Ammon's horn (tissue), 1 donor: Measurements from ENCODE around the gene MYL9.
A peak's percentile ranks its signal among the peaks of the same experiment; 100 is the strongest.
"Not testable (repeated sequence)": the region's sequence is repeated elsewhere in the genome, so short reads cannot be mapped to it uniquely, and the experiment has no call there.

Experiments
- DNase-seq: peaks from one replicate; pipeline ENCODE4 v3.0.0-alpha.2; 2016; ENCODE audit warnings: low spot score

Gene MYL9

DNA sequence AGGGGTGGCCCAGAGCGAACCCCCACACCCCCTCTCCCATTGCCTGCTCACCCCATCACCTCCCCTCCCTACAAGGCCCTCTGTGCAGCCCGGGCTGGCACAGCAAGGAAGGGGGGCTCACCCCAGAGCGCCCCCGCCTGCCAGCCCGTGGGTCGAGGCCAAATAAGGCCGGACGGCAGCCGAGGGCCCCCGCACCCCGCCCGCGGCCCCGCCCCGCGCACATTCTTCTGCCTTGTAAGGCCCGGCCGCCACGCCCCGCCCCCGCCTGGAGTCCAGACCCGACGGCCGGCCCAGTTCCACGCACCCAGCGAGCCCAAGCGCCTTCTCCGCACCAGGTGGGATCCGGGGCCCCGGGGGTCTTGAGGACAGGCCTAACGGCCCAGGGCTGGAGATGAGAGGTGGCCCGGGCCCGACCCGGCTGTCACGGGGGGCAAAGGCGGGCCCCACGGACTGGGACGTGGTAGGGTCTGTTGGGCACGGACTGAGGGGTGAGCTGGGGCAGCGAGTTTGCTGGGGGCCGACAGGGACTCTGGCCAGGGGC lies at the start of gene MYL9:
Gene MYL9 (plus strand): TSS at position 293 of the 541 bp plus-strand sequence. CDS start 3,366 bp downstream, outside the sequence.
- DNase-seq = no peak

DNA sequence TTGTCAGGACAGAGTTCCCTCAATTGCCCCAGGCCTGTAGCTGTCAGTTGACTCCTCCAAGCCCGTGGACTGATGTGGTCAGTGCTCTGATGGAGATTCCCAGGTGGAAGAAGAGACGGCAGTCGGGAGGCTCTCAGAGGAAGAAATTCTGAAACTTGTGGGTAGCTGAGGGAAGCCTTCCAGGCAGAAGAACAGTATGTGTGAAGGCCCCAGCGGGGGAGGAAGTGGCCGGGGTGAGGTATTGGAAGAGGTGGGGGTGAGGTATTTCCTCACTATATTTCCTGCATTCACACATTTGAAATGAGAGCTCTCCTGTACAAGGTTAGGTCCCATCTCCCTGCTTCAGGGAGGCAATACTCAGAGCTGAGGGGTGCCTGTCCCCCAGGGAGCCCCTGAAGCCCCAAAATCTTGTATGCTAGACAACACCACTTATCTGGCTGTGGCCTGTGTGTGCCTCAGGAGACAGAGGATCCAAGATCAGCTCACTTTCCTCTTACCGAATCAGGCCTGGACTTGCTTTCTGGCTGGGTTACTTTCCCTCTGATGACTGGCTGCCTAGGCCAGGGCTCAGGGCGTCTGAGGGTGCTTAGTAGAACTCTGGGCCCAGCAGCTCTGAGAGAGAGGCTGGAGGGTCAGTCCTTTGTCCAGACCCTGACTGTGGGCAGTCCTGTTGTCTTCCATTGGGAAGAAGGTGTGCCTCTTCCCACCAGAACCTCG lies 49.3 kb upstream of the MYL9 start:
- DNase-seq = no peak

DNA sequence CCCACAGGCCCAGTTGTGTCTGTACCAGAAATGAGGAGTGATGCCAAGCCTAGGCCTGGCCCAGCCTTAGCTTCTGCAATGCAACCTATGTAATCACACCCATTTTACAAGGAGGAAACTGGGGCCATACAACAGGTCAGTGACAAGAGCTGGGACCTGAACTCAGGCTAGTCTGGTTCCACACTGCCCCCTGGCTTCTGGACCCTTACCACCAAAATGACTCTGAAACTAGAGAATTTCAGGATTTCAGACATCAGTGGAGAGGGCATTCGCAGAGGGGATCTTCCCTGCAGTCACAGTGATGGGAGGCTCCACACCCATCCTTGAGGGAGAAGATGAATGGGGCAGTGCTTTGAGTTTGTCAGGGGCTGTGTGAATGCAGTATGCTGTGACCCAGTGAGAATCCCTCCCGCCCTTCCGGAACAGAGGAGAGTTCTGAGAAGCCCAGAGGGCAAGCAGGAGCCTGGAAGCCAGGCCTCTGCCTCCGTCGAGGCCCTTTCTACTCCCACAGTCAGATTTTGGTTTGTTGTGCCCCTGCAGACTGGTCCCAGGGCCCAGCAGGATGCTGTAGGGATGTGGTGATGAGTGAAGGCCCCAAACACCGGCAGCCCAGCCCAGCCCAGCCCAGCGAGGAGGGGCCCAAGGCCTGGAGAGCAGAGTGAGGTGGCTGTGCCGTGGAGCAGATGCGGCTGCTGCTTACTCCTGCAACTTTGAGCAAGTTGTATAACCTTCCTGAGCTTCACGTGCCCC lies 48.1 kb upstream of the MYL9 start:
- no peak for DNase-seq

DNA sequence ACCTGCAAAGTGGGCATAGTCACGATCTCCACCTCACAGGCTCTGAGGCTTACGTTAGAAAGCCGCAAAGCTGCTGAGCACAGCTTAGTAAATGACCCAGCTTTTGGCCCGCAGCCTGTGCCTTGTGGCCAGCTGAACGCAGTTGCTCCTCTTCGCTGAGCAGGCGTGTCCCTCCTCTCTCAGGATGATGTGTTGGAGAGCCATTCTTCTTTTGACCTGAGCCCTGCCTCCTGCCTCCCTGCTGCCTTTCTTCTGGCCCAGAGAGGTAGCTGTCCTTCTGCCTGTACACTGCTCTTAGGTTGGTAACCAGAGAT lies 47.6 kb upstream of the MYL9 start:
- DNase-seq = peak; percentile 53

DNA sequence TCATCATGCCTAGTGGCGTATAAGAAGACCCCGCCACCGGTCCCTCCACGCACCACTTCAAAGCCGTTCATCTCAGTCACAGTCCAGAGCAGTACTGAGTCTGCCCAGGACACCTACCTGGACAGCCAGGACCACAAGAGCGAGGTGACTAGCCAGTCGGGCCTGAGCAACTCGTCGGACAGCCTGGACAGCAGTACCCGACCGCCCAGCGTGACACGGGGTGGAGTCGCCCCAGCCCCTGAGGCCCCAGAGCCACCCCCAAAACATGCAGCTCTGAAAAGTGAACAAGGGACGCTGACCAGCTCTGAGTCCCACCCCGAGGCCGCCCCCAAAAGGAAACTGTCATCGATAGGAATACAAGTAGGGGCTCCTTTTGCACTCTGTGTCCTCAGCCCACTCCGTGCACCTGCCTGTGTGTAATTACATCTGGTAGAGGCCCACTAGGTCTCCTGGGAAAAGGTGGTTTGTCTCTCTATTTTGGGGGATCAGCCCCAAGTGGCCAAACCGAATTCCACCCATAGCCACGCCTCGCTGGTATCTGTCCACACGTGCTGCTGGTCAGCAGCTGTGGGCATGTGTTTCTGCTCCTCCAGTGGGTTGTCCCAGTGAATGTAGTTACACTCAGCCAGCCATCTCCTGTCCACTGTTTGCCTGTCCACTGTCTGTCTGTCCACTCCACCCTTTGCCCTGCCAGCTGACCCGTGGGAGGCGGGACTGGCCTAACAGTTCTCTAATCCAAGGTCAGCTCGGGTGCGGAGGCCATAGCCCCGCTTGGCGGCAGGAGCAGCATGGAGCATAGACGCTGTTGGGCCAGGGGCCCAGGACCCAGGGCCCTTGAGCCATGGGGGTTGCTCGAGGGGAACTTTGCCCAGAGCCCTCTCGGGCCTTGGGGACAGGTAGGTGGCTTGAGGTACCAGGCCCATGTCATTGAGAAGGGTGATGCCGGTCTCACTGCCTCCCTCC lies 44.3 kb upstream of the MYL9 start:
- no peak for DNase-seq

DNA sequence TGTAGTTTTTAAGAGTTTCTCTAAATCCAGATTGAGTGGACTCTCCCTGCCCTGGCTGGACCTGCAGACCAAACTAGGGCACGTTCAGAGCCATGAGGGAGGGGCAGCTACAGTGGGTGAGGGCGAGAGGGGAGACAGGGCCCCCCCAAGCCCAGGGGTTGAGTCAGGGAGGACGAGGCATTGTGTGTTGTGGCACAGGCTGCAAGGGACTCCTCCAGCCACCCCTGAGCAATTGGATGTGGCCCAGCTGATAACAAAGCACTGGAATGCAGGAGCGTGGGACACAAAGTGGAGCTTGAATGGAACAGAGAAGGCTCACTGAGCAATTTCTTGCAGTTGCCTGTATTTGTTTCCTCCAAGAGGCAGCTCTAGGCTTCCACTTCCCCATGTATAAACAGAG lies 43.5 kb upstream of the MYL9 start:
- DNase-seq = no peak

DNA sequence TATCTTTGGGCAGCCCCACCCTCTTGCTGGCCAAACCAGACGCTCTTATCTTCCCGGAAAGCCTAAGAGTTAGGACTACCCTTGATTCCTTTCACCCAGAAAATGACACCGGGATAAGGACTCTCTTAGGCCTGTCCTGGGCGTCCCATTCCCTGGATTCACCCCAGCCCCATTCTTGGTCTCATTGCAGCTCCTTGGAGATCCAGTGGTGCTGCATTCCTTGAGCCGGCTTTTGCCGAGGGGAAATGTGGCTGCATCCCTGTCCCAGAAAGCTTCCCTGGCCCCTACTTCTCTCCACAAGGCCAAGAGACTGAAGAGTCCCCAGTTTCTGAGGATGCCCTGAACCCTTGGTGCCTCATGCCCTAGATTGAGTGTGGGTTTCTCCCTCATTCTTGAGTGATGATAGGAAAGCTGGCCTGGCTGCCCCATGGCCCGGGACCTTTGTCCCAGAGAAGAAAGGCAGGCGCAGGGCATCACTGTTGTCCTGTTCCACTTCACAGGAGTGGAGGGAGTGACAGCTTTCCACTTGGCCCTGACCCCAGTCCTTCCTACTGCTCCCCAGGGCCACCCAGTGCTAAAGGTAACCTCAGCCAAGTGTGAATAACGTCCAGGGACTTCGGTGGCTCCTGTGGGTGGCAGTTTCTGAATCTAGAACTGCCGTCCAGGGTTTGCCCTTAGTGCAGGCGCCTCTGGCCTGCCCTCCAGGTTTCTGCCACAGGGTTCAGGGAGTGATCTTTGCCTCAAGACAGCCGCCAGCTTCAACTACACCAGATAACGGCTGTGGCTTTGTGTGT lies 42.7 kb upstream of the MYL9 start:
- no peak for DNase-seq

DNA sequence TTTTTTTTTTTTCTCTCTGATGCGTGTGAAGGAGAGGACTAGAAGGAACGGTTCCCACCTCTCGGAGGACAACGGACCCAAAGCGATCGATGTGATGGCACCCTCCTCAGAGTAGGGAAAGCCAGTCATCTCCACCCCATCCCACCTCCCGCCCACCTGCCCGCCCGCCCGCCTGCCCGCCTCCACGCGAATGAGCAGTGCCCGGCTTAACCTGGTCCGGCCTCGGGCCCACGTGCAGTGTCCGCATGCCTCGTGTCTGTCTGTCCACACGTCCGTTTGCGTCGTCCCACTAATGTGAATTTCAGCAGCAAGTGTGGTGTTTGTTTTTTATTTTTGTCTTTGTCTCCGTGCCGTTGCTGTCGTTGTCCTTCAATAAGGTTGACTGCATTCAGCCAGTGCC lies 42.1 kb upstream of the MYL9 start:
- no peak for DNase-seq

DNA sequence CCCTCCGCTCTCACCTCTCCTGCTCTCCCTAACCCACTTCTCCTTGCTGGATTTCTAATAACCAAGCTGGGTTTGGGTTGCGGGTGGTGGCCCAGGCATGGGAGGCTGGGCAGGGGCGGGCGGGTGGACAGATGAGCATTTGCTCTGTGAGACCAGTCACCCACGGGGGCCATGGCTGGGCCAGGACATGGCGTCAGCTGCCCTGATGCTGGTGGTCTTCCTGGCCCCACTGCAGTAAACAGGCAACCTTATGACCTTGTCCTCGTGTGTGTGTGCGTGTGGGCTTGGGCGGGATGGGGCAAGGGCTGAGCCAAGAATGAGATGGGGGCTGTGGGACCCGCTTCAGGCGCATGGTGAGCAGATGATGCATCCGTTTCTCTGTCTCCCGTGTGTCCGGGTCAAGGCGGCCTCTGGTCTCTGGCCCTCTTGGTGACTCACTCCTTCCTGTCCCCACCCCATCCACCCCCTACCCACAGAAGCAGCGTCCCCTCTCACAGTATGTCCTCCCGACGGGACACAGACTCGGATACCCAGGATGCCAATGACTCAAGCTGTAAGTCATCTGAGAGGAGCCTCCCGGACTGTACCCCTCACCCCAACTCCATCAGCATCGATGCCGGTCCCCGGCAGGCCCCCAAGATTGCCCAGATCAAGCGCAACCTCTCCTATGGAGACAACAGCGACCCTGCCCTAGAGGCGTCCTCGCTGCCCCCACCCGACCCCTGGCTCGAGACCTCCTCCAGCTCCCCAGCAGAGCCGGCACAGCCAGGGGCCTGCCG lies 41.4 kb upstream of the MYL9 start:
- DNase-seq = no peak

DNA sequence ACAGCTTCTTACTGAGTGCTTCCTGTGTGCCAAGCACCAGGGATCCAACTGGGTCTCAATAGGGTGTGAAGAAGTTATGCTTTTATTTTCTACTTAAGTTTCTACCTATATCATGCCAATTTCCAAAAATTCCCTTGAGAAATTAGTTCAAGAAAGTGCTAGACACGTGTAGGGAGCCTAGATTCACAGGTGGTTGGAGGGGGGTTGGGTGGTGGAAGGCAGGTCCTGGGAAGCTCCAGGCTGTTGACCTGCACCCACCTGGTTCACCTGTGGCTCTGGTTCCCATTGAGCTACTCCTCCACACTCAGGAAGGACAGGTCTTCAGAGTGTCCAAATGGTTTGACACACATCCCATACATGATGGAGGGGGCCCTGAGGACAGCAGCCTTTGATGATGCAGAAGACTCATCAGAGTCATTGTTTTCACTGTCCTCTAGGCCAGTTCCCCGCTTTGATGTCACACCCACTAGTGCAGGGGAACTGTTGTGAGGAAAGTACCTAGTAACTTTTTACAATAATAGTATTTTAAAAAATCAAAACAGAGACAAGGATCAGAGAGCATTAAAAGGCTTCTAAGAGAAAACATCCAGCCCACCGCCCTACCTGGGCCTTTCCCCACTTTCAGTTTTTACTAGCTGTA lies 39.8 kb upstream of the MYL9 start:
- no peak for DNase-seq

DNA sequence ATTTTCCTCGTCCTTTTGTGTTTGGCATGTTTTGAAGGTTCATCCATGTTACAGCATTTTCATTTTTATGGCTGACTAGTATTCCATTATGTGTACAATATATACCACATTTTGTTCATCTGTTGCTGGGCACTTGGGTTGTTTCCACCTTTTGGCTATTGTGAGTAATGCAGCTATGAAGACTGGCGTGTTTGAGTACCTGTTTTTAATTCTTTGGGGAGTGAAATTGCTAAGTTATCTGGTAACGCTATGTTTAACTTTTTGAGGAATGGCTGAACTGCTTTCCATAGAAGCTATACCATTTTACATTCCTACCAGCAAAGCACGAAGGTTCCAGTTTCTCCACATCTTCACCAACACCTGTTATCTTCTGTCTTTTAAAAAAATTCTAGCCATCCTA lies 37.0 kb upstream of the MYL9 start:
- no peak for DNase-seq

DNA sequence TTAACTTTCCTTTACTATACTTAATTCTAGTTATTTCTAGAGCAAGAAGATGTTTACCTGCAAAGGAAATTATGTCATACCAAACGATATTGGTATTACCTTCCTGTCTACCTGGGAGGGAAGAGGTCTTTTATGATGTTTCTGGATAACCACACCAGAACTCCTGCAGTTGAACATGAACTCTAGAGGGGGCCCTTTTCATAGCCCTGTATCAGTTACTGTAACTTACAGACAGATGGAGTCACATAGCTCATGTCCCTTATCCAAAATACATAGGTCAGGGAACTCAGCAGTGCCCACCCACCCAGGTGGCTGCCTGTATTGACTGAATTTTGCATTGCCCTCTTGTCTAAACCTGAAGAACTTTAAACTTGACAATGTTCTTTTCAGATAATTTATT lies 35.1 kb upstream of the MYL9 start:
- DNase-seq = no peak

DNA sequence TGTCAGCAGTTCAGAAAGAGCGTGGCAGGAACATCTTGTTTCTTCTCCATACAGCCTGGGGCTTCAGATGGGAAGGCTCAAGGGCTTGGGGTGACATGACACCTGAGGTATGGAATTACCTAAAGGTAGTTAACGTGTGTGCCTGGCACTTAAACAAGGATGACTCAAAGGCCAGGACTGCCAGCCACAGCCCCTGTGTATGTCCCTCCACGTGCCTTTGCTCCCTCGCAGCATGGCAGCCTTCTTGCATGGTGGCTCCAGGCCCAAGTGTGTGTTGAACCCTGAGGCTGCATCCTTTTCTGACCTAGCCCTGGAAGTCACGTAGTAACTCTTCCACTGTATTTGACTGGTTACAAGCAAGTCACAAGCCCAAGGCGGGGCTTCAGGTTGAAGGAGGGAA lies 33.6 kb upstream of the MYL9 start:
- no peak for DNase-seq

DNA sequence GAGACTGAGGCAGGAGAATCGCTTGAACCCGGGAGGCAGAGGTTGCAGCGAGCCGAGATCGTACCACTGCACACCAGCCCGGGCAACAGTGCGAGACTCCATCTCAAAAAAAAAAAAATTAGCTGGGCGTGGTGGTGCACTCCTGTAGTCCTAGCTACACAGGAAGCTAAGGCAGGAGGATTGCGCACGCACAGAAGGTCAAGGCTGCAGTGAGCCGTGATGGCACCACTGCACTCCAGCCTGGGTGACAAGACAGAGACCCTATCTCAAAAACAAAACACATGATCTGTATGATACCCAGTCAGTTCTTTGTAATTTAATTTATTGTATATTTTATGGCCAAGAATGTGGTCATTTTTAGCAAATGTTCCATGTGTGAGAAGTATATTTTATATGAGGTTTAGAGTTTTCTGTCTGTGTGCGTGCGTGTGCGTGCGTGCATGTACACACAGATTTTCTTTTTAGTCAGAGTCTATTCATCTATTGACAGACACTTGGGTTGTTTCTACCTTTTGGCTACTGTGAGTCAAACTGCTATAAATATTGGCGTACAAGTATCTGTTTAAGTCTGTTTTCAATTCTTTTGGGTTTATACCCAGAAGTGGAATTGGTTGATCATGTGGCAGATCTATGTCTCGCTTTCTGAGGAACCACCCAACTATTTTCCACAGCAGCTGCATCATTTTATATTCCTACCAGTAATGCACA lies 22.2 kb upstream of the MYL9 start:
- DNase-seq = no peak

DNA sequence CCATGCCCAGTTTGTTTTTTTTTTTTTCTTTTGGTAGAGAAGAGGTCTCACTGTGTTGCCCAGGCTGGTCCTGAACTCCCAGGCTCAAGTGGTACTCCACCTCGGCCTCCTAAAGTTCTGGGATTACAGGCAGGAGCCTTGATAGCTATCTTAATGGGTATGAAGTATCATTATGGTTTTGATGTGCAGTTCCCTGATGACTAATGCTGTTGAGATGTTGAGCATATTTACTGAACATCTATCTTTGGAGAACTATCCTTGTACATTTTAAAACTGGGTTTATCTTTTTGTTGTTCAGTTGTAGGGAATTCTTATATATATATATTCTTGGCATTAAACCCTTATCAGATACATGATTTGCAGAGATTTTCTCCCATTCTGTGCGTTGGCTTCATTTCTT lies 21.4 kb upstream of the MYL9 start:
- DNase-seq = no peak

DNA sequence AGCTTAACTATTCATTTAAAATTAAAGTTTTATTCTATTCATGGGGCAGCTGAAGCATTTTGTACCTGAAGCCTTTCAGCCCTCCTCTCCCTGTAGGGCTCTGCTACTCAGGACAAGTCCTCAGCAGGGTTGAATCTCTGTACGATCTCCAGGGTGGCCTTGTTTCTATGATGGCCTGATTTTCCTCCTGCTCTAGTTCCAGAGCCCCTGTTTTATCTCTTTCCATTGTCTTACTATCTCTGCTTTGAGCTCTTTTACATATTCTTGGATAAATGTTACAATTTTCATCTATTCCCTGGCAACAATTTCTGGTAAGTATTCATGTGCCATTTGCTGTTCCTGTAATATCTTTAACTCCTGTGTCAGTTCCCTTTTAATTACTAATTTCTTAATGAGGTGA lies 19.8 kb upstream of the MYL9 start:
- DNase-seq = no peak

DNA sequence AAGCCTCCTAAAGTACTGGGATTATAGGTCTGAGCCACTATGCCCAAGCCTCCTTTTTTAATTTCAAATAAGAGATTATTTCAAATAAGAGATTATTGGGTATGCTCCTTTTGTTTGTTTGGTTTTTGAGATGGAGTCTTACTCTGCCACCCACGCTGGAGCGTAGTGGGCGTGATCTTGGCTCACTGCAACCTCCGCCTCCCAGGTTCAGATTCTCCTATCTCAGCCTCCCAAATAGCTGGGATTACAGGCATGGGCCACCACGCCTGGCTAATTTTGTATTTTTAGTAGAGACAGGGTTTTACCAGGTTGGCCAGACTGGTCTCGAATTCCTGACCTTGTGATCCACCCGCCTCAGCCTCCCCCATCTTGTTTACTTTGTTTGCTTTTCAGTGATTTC lies 18.9 kb upstream of the MYL9 start:
- DNase-seq = not testable (repeated sequence)

DNA sequence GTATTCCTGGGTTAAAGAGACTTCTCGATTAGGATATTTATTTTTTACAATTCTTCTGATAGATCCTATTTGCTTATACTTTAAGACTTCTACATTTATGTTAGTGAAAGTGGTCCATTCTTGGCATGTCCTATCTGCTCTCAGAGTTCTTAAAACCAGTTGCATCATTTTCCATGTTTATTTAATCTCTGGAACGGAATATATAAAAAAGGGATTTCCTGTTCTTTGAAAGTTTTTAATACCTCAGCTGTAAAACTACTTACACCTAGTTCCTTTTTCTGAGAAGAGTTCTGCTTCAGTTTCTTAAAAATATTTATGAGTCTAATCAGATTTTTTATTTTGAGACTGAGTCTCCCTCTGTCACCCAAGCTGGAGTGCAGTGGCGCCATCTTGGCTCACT lies 18.0 kb upstream of the MYL9 start:
- DNase-seq = no peak

DNA sequence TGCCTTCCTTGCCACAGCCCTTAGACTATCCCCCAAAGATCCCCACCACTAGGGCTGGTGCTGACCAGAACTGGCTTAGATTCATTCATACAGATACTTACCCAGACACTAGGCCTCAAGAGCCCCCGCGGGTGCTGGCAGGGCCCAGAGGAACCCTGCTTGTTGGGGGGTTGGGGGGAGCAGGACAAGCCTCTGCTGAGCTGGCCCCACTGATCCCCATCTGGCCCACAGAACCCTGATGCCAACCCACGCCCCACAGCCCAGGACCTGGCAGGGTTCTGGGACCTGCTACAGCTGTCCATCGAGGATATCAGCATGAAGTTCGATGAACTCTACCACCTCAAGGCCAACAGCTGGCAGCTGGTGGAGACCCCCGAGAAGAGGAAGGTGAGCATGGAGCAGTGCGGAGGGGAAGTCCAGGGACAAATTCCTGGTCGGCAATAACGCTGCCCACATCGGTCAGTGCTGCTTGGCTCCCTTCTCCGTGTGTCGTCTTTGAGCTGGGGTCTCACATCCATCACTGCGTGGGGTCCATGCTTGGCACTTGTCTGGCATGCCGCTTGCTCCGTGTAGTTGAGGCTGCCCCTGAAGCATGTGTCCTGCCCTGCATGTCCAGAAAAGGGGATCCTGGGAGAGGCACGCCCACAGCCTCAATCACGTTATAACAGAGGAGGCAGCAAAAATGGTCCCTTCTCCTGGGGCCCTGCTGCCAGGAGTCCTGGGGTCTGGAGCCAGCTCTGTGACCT lies 15.5 kb upstream of the MYL9 start:
- no peak for DNase-seq
